Measurements from ENCODE around the gene SDHAF1. TPM values are rescaled to one million over a fixed set of nuclear protein-coding genes. Genes with fewer than 3 reads are reported as not detected.

The SDHAF1 gene
- polyA plus RNA-seq, 1 donor from 2014 or later: 71.6 TPM

DNA sequence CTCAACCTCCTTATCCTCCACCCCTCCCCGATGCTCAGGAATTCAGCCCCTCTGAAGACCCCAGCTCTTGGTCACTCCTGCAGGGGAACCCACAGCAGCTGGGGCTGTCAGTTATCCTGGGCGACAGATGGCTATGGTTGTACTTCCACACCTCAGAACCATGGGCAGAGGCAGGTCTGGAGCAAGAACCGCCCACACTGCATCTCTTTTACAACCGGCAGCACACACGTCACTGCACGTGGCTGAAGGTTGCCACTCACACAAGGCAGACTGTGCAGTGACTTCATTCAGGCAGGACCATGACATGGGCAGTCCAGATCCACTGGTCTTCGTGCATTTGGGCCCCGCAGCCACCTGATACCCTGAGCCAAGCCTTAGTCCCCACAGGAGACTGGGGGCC is 21.5 kb upstream of the SDHAF1 start:
- Histone ChIP-seq H3F3A (ENCODE audit: insufficient read depth, low read length, poor library complexity, severe bottlenecking) (no peaks in the 10 kb centered on the region), H3K79me2 (replicated peaks; ENCODE audit: insufficient read depth, low read length) (no peaks in the 10 kb centered on the region), H3K36me3 (ENCODE audit: insufficient read depth, low read length) (no peaks in the 10 kb centered on the region)

DNA sequence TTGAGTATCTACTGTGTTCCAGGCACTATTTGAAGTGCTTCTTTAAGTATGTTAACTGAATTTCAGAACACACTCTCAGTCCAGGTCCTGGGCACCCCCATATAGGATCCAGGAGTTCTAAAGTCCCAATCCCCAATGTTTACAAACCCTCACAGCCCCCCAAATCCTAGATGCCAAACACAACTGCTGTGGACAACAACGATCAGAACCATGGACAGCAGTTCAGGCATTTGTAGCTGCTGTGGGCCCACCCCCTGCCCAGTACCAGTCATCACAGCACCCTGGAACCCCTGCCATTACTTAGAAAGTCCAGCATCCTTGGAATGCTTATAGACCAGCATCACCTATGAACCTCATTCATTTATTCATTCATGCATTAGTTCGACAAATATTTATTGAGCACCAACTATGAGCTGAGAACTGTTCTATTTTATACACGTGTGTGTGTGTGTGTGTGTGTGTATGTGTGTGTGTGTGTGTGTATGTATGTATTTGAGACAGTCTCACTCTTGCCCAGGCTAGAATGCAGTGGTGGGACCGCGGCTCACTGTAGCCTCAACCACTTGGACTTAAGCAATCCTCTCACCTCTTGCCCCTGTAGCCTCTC is 19.3 kb upstream of the SDHAF1 start:
- Histone ChIP-seq H3K4me2 (ENCODE audit: low read length) (no peak overlapping the region), H3K27ac (ENCODE audit: low read length) (no peak overlapping the region), H4K20me1 (ENCODE audit: insufficient read depth) (no peaks in the 10 kb centered on the region), H3K4me3 (ENCODE audit: low read length) (no peak overlapping the region), H3K9me2 (ENCODE audit: insufficient read depth, low read length) (no peaks in the 10 kb centered on the region), H3K27me3 (ENCODE audit: insufficient read depth, low read depth, low read length) (no peaks in the 10 kb centered on the region), H2AFZ (ENCODE audit: low read depth, low read length) (no peak overlapping the region), H3K9me3 (ENCODE audit: low read length) (no peaks in the 10 kb centered on the region), H3F3A (ENCODE audit: insufficient read depth, low read length, poor library complexity, severe bottlenecking) (no peaks in the 10 kb centered on the region), H3K9ac (ENCODE audit: low read length) (no peak overlapping the region), H3K79me2 (replicated peaks; ENCODE audit: insufficient read depth, low read length) (no peaks in the 10 kb centered on the region), H3K36me3 (ENCODE audit: insufficient read depth, low read length) (no peaks in the 10 kb centered on the region)
- TF ChIP-seq EZH2 (IDR thresholded peaks at IDR 0.05; ENCODE audit: borderline replicate concordance, insufficient read depth, low read length, poor library complexity, severe bottlenecking) (no peak), POLR2AphosphoS5 (IDR thresholded peaks at IDR 0.05) (no peak)
- TF ChIP-seq, protein P1, sequence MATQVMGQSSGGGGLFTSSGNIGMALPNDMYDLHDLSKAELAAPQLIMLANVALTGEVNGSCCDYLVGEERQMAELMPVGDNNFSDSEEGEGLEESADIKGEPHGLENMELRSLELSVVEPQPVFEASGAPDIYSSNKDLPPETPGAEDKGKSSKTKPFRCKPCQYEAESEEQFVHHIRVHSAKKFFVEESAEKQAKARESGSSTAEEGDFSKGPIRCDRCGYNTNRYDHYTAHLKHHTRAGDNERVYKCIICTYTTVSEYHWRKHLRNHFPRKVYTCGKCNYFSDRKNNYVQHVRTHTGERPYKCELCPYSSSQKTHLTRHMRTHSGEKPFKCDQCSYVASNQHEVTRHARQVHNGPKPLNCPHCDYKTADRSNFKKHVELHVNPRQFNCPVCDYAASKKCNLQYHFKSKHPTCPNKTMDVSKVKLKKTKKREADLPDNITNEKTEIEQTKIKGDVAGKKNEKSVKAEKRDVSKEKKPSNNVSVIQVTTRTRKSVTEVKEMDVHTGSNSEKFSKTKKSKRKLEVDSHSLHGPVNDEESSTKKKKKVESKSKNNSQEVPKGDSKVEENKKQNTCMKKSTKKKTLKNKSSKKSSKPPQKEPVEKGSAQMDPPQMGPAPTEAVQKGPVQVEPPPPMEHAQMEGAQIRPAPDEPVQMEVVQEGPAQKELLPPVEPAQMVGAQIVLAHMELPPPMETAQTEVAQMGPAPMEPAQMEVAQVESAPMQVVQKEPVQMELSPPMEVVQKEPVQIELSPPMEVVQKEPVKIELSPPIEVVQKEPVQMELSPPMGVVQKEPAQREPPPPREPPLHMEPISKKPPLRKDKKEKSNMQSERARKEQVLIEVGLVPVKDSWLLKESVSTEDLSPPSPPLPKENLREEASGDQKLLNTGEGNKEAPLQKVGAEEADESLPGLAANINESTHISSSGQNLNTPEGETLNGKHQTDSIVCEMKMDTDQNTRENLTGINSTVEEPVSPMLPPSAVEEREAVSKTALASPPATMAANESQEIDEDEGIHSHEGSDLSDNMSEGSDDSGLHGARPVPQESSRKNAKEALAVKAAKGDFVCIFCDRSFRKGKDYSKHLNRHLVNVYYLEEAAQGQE (IDR thresholded peaks at IDR 0.05; ENCODE audit: borderline replicate concordance): no peak

More for the DNA sequence above, 21.5 kb upstream of the SDHAF1 start:
- no peak for TF ChIP-seq MXI1 (conservative IDR thresholded peaks at IDR 0.05; ENCODE audit: poor library complexity, severe bottlenecking)
- no peak for TF ChIP-seq TAF1 (IDR thresholded peaks at IDR 0.05; ENCODE audit: low read depth)
- no peak for TF ChIP-seq EP300 (conservative IDR thresholded peaks at IDR 0.05; ENCODE audit: poor library complexity, severe bottlenecking)
- TF ChIP-seq RAD21 (conservative IDR thresholded peaks at IDR 0.05): no peak
- TF ChIP-seq, protein P1 (IDR thresholded peaks at IDR 0.05; ENCODE audit: borderline replicate concordance): no peak
- TF ChIP-seq EZH2 (IDR thresholded peaks at IDR 0.05; ENCODE audit: borderline replicate concordance, insufficient read depth, low read length, poor library complexity, severe bottlenecking): no peak
- TF ChIP-seq, protein P2, sequence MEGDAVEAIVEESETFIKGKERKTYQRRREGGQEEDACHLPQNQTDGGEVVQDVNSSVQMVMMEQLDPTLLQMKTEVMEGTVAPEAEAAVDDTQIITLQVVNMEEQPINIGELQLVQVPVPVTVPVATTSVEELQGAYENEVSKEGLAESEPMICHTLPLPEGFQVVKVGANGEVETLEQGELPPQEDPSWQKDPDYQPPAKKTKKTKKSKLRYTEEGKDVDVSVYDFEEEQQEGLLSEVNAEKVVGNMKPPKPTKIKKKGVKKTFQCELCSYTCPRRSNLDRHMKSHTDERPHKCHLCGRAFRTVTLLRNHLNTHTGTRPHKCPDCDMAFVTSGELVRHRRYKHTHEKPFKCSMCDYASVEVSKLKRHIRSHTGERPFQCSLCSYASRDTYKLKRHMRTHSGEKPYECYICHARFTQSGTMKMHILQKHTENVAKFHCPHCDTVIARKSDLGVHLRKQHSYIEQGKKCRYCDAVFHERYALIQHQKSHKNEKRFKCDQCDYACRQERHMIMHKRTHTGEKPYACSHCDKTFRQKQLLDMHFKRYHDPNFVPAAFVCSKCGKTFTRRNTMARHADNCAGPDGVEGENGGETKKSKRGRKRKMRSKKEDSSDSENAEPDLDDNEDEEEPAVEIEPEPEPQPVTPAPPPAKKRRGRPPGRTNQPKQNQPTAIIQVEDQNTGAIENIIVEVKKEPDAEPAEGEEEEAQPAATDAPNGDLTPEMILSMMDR (IDR thresholded peaks at IDR 0.05; ENCODE audit: poor library complexity, severe bottlenecking): no peak
- no peak for TF ChIP-seq SMC3 (conservative IDR thresholded peaks at IDR 0.05; ENCODE audit: poor library complexity)
- TF ChIP-seq POLR2AphosphoS5 (IDR thresholded peaks at IDR 0.05): no peak
- Histone ChIP-seq H3K27ac (ENCODE audit: low read length) (no peak overlapping the region), H3K27me3 (ENCODE audit: insufficient read depth, low read depth, low read length) (no peaks in the 10 kb centered on the region), H4K20me1 (ENCODE audit: insufficient read depth) (no peaks in the 10 kb centered on the region), H2AFZ (ENCODE audit: low read depth, low read length) (no peak overlapping the region), H3K9me2 (ENCODE audit: insufficient read depth, low read length) (no peaks in the 10 kb centered on the region), H3K4me3 (ENCODE audit: low read length) (no peak overlapping the region), H3K4me2 (ENCODE audit: low read length) (no peak overlapping the region), H3K9me3 (ENCODE audit: low read length) (no peaks in the 10 kb centered on the region), H3K9ac (ENCODE audit: low read length) (no peak overlapping the region)
